Measurements from ENCODE around the gene HMGN5. TPM values are rescaled to one million over a fixed set of nuclear protein-coding genes. Genes with fewer than 3 reads are reported as not detected.

HMGN5 gene
- total and polyA plus RNA-seq, 2 of the 8 experiments (the other 6 are each of a cell fraction or from before 2014, with no cell fraction given): 6.0 to 20.4 TPM

DNA sequence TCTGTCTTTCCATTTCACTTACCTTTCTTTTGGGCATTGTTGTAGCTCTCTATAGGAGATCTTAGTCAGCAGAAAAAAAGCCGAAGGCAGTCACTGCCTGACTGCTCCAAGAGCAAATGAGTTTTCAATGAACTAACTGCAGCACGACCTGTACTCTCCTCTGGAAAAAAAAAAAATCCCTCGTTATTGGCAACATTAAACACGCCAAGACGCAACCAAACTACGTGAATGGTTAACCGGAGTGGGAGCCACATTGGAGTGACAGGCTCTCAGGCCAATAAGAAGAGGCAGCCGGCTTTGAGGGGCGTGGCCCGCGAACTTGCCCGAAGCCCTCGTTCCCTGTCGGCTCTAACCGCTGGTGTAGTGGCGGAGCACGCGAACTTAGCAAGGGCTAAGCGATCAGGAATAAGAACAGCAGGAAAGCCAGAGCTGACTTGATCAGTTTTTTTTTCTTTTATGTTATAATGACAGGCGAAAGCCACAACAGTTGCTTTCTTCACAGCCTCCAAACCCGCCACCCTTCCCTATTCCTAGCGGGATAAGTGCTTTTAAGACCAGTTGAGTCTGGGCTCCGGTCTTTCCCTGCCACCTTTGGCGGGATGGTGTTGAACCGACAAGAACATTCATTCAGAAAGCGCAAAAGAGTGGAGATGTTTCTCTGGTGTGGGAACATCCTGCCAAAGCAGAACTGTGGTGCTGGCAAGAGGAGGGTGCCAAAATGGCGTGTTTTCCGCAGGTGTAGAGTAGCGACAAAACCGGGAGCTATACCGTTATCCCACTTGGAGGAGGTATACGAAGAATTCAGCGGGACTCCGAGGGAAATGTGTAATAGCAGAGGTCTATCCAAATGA lies 80.0 kb downstream of the HMGN5 start:
- H3K79me1 ChIP-seq (ENCODE audit: low read depth, low read length): no peaks in the 10 kb centered on the region
- H4K91ac ChIP-seq (replicated peaks; ENCODE audit: insufficient read length, low read length): no peak overlapping the region
- no peak overlapping the region for H2AK5ac ChIP-seq (ENCODE audit: low read depth, low read length)
- H4K20me1 ChIP-seq (replicated peaks in 1 of 2; ENCODE audit: control insufficient read depth in 1 of 2, insufficient read depth in 2 of 2, low read length in 2 of 2): no peaks in the 10 kb centered on the region
- H4K5ac ChIP-seq (ENCODE audit: insufficient read length, low read depth, low read length): no peak overlapping the region
- H3K56ac ChIP-seq (replicated peaks; ENCODE audit: insufficient read length, low read depth, low read length): no peak overlapping the region
- no peak overlapping the region for H2BK120ac ChIP-seq (replicated peaks; ENCODE audit: low read depth, low read length)
- no peaks in the 10 kb centered on the region for H3K9me3 ChIP-seq (ENCODE audit: insufficient read depth in 2 of 2, low read depth in 1 of 2, low read length in 1 of 2)
- no peak overlapping the region; the same call in 1 of the 2 replicates for H3K18ac ChIP-seq (ENCODE audit: extremely low read depth, low read length)
- no peak overlapping the region for H3K14ac ChIP-seq (ENCODE audit: insufficient read length)
- 0 out of 2 replicates have a peak, but pooled peaks cover 2% of the 10 kb centered on the region for H3K23me2 ChIP-seq (ENCODE audit: low read depth, low read length)
- DNase-seq (ENCODE audit: low read depth in 1 of 2, low spot score in 2 of 2): peak; percentile 61 to 89
- WGBS, 2 experiments (ENCODE audit: extremely low coverage in 1 of 2, insufficient coverage in 1 of 2, insufficient read length in 1 of 2, insufficient replicate concordance in 2 of 2, low coverage in 1 of 2, low lambda C conversion rate in 2 of 2, missing lambda C conversion rate in 1 of 2): 2% methylated on average over 30 of the region's 34 CpGs; no CpG with 5 or more reads in 1 of the 2 experiments
- FAIRE-seq: peak; percentile 73
- ChIA-PET POLR2A (ENCODE audit: partially characterized antibody) (interaction anchor here (0.6 to 0.7 kb wide), 2 partner anchors 80 kb away, joined by 4 read pairs; partner anchors contain the start of genes HMGN5 and SH3BGRL), CTCF (ENCODE audit: partially characterized antibody) (interaction anchor here (1.0 kb wide), 1 partner anchor 47 kb away, joined by 3 read pairs; no protein-coding TSS in a partner anchor)
- H2BK12ac ChIP-seq (ENCODE audit: low read depth, low read length): 0 out of 2 replicates have a peak overlapping the region, but pooled peaks have one; percentile 50
- no peak overlapping the region for H3K4ac ChIP-seq (replicated peaks; ENCODE audit: insufficient read length, low read depth, low read length)
- peaks cover 0 to 10% of the 10 kb centered on the region in 2 experiments; a peak in 2 of 4 replicates for H3K79me2 ChIP-seq (ENCODE audit: control insufficient read depth in 1 of 2, insufficient read depth in 2 of 2, low read length in 2 of 2)
- H2BK15ac ChIP-seq (ENCODE audit: low read length): no peak overlapping the region
- H3K4me1 ChIP-seq (replicated peaks in 1 of 4; ENCODE audit: control insufficient read depth in 3 of 4, insufficient read depth in 4 of 4, low read length in 3 of 4): no peaks in the 10 kb centered on the region
- H3K9ac ChIP-seq (replicated peaks in 1 of 4; ENCODE audit: extremely low read depth in 1 of 4, low read depth in 3 of 4, low read length in 3 of 4): peak overlapping the region; percentile 43 to 78 (median 66); a peak in 6 of 7 replicates
- H2BK20ac ChIP-seq (ENCODE audit: low read length): no peak overlapping the region
- H4K8ac ChIP-seq (ENCODE audit: extremely low read depth, insufficient read depth, low read length): no peak overlapping the region
- no peak overlapping the region for H3K23ac ChIP-seq (ENCODE audit: insufficient read length)
- H3K4me3 ChIP-seq (ENCODE audit: extremely low read depth in 1 of 4, insufficient read depth in 2 of 4, low read depth in 3 of 4, low read length in 4 of 4): peak overlapping the region; percentile 64 to 73 (median 70)
- no peak overlapping the region for H3K27ac ChIP-seq (ENCODE audit: low read depth, low read length)
- H2BK5ac ChIP-seq (ENCODE audit: low read depth, low read length): no peak overlapping the region
- H3K27me3 ChIP-seq (replicated peaks in 1 of 4; ENCODE audit: control insufficient read depth in 3 of 4, extremely low read depth in 1 of 4, insufficient read depth in 3 of 4, low read length in 3 of 4): peaks cover 0 to 3% (median 1%) of the 10 kb centered on the region in 4 experiments; a peak in 2 of 7 replicates
- H3K36me3 ChIP-seq (ENCODE audit: control insufficient read depth in 2 of 4, insufficient read depth in 4 of 4, low read length in 3 of 4): no peaks in the 10 kb centered on the region
- H2AFZ ChIP-seq (ENCODE audit: low read length): peak overlapping the region; percentile 99
- H3K4me2 ChIP-seq (ENCODE audit: insufficient read depth in 1 of 2, low read depth in 2 of 2, low read length in 2 of 2): peak overlapping the region; percentile 85 to 97
- TF ChIP-seq YY1 (IDR thresholded peaks at IDR 0.05; ENCODE audit: low read depth, low read length): 0 out of 2 replicates have a peak, but pooled peaks have one; percentile 31
- no peak for TF ChIP-seq BCL11A (IDR thresholded peaks at IDR 0.05; ENCODE audit: low read depth in 2 of 2, low read length in 2 of 2)
- no peak for TF ChIP-seq MAFK (IDR thresholded peaks at IDR 0.05; ENCODE audit: low read depth, low read length)
- peak; percentile 51; the same call in 1 of the 2 replicates for TF ChIP-seq TBP (IDR thresholded peaks at IDR 0.05; ENCODE audit: low read depth, low read length)
- TF ChIP-seq, protein P1, sequence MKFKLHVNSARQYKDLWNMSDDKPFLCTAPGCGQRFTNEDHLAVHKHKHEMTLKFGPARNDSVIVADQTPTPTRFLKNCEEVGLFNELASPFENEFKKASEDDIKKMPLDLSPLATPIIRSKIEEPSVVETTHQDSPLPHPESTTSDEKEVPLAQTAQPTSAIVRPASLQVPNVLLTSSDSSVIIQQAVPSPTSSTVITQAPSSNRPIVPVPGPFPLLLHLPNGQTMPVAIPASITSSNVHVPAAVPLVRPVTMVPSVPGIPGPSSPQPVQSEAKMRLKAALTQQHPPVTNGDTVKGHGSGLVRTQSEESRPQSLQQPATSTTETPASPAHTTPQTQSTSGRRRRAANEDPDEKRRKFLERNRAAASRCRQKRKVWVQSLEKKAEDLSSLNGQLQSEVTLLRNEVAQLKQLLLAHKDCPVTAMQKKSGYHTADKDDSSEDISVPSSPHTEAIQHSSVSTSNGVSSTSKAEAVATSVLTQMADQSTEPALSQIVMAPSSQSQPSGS (IDR thresholded peaks at IDR 0.05; ENCODE audit: low read length): no peak
- TF ChIP-seq KDM4A (IDR thresholded peaks at IDR 0.05; ENCODE audit: low read depth, low read length, severe bottlenecking): peak; percentile 77
- TF ChIP-seq SP2 (IDR thresholded peaks at IDR 0.05; ENCODE audit: low read length): peak; percentile 54
- TF ChIP-seq SP4 (IDR thresholded peaks at IDR 0.05; ENCODE audit: low read length): no peak
- TF ChIP-seq RXRA (IDR thresholded peaks at IDR 0.05; ENCODE audit: insufficient read depth, low read depth, low read length): no peak
- TF ChIP-seq SRF (IDR thresholded peaks at IDR 0.05; ENCODE audit: low read depth, low read length): no peak

Measured in H1 (cell line).